ENCODE measurements around the gene MAPK13. TPM values are rescaled to one million over a fixed set of nuclear protein-coding genes. Genes with fewer than 3 reads are reported as not detected.

MAPK13 gene
- total and polyA plus RNA-seq, 3 donors from 2014 or later = 57.5 to 109 (median 61.7) TPM

DNA sequence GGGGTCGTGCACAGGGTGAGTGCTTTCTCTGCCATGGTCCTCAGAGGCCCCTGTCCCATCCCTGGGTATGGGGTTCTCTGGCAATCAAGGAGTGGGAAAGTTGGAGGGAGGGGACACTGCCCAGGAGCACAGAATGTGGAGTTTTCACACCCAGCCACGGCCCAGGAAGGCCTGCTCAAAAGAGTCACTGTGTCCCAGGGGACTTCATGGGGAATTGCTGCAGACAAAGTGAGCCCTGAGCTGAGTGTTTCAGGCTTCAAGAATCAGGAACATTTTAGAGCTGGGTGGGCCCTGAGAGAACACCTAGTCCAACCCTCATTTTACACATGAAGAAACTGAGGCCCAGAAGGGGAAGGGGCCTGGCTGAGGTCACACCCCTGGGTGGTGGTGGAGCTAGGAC, 5.7 kb downstream of the MAPK13 start:
- Histone ChIP-seq H3K27me3 (no peaks in the 10 kb centered on the region), H3K27ac (no peak overlapping the region), H3K36me3 (ENCODE audit: low read depth, missing control alignments) (no peaks in the 10 kb centered on the region), H3K9me3 (no peaks in the 10 kb centered on the region), H3K4me3 (no peak overlapping the region), H3K4me1 (peaks cover 45% of the 10 kb centered on the region)
- 83 to 90% methylated on average over 2 of the region's 2 CpGs for WGBS, 2 donors
- TF ChIP-seq POLR2A (IDR thresholded peaks at IDR 0.05) = no peak
- TF ChIP-seq, protein P1, sequence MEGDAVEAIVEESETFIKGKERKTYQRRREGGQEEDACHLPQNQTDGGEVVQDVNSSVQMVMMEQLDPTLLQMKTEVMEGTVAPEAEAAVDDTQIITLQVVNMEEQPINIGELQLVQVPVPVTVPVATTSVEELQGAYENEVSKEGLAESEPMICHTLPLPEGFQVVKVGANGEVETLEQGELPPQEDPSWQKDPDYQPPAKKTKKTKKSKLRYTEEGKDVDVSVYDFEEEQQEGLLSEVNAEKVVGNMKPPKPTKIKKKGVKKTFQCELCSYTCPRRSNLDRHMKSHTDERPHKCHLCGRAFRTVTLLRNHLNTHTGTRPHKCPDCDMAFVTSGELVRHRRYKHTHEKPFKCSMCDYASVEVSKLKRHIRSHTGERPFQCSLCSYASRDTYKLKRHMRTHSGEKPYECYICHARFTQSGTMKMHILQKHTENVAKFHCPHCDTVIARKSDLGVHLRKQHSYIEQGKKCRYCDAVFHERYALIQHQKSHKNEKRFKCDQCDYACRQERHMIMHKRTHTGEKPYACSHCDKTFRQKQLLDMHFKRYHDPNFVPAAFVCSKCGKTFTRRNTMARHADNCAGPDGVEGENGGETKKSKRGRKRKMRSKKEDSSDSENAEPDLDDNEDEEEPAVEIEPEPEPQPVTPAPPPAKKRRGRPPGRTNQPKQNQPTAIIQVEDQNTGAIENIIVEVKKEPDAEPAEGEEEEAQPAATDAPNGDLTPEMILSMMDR (IDR thresholded peaks at IDR 0.05) = no peak
- no peak for DNase-seq
- intact Hi-C loops (cut with DNase I; ENCODE audit: low total_unique reads) = no loop called here

DNA sequence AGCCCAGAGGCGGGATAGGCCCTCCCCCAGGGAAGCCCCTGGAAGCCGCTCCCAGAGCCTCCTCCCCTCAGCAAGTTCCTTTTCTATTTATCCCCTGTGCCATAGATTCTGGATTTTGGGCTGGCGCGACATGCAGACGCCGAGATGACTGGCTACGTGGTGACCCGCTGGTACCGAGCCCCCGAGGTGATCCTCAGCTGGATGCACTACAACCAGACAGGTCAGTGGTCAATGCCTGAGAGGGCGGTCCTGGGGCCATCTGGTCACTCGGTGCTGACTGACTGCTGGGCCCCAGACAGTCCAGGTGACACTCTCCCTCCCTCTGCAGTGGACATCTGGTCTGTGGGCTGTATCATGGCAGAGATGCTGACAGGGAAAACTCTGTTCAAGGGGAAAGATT, 6.2 kb downstream of the MAPK13 start:
- intact Hi-C loops (cut with DNase I; ENCODE audit: low total_unique reads) = no loop called here
- H3K27me3 ChIP-seq = no peaks in the 10 kb centered on the region
- H3K36me3 ChIP-seq (ENCODE audit: low read depth, missing control alignments) = no peaks in the 10 kb centered on the region
- DNase-seq = no peak
- no peaks in the 10 kb centered on the region for H3K9me3 ChIP-seq
- TF ChIP-seq, protein P1 (IDR thresholded peaks at IDR 0.05) = no peak
- no peak for TF ChIP-seq POLR2A (IDR thresholded peaks at IDR 0.05)
- no peak overlapping the region for H3K27ac ChIP-seq
- no peak overlapping the region for H3K4me3 ChIP-seq
- peaks cover 44% of the 10 kb centered on the region for H3K4me1 ChIP-seq
- WGBS, 2 donors = 87 to 93% methylated on average over 11 to 12 of the region's 12 CpGs

DNA sequence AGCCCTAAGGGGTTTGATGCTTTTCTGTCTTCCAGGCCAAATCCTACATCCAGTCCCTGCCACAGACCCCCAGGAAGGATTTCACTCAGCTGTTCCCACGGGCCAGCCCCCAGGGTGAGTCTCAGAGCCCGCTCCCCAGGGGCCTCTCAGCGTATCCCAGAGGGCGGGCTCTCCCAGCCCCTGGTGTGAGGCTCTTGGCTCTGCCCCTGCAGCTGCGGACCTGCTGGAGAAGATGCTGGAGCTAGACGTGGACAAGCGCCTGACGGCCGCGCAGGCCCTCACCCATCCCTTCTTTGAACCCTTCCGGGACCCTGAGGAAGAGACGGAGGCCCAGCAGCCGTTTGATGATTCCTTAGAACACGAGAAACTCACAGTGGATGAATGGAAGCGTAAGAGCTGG, 8.4 kb downstream of the MAPK13 start:
- intact Hi-C loops (cut with DNase I; ENCODE audit: low total_unique reads) = no loop called here
- no peak overlapping the region for H3K4me3 ChIP-seq
- no peaks in the 10 kb centered on the region for H3K36me3 ChIP-seq (ENCODE audit: low read depth, missing control alignments)
- 93 to 97% methylated on average over 10 to 15 of the region's 15 CpGs for WGBS, 2 donors
- DNase-seq = no peak
- H3K9me3 ChIP-seq = no peaks in the 10 kb centered on the region
- TF ChIP-seq, protein P1 (IDR thresholded peaks at IDR 0.05) = no peak
- no peak for TF ChIP-seq POLR2A (IDR thresholded peaks at IDR 0.05)
- no peak overlapping the region for H3K27ac ChIP-seq
- H3K4me1 ChIP-seq = peaks cover 34% of the 10 kb centered on the region
- no peaks in the 10 kb centered on the region for H3K27me3 ChIP-seq

DNA sequence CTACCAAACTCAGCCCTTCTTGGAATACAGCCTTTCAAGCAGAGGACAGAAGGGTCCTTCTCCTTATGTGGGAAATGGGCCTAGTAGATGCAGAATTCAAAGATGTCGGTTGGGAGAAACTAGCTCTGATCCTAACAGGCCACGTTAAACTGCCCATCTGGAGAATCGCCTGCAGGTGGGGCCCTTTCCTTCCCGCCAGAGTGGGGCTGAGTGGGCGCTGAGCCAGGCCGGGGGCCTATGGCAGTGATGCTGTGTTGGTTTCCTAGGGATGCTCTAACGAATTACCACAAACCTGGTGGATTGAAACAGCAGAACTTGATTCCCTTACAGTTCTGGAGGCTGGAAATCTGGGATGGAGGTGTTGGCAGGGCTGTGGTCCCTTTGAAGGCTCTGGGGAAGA, 9.1 kb downstream of the MAPK13 start:
- peak; percentile 53 for DNase-seq
- WGBS, 2 donors = 54 to 85% methylated on average over 7 of the region's 7 CpGs
- Histone ChIP-seq H3K9me3 (no peaks in the 10 kb centered on the region), H3K4me3 (no peak overlapping the region), H3K4me1 (peaks cover 30% of the 10 kb centered on the region), H3K27ac (no peak overlapping the region), H3K36me3 (ENCODE audit: low read depth, missing control alignments) (no peaks in the 10 kb centered on the region), H3K27me3 (no peaks in the 10 kb centered on the region)
- intact Hi-C loops (cut with DNase I; ENCODE audit: low total_unique reads) = no loop called here
- TF ChIP-seq, protein P1 (IDR thresholded peaks at IDR 0.05) = peak in 2 of 3 experiments; percentile 27 to 32
- TF ChIP-seq POLR2A (IDR thresholded peaks at IDR 0.05) = no peak

DNA sequence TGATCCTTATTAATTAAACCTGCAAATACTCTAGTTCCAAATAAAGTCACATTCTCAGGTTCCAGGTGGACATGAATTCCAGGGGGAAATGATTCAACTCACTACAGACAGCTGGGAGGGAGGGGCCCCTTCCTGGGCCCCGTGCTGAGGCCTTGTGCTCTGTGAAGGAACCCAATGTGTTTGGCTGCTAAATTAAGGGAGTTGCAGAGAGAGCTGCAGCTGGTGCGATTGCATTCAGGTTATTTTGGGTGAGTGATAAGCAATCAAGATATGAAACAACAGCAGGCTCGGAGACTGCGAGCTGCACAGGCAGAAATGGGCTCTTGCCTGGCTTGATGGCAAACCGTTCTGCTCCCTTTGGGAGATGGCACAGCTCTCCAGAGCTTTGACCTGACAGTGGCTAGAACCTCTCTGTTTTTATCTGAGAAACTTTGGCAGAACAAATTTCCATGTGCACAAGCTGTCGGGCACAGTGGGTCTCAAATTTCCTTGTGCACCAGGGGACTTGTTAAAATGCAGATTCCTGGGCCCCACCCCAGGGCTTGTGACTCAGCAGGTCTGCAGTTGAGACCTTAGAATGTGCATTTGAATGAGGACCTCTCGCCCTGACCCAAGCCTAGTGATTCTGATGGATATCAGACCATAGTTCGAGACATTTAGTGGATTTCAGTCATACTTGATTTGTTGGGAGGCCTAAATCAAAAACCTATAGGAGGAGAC, 9.8 kb downstream of the MAPK13 start:
- Histone ChIP-seq H3K4me1 (peaks cover 30% of the 10 kb centered on the region), H3K9me3 (no peaks in the 10 kb centered on the region), H3K36me3 (ENCODE audit: low read depth, missing control alignments) (no peaks in the 10 kb centered on the region), H3K27me3 (no peaks in the 10 kb centered on the region), H3K27ac (peak overlapping the region in 1 of 2 donors; percentile 1), H3K4me3 (no peak overlapping the region)
- DNase-seq = no peak
- no peak for TF ChIP-seq POLR2A (IDR thresholded peaks at IDR 0.05)
- TF ChIP-seq, protein P1 (IDR thresholded peaks at IDR 0.05) = no peak
- 50 to 55% methylated on average over 8 of the region's 8 CpGs for WGBS, 2 donors
- intact Hi-C loops (cut with DNase I; ENCODE audit: low total_unique reads) = no loop called here

All from testis (tissue), 3 donors.